H9 (cell line): Measurements from ENCODE around the gene TUBB2B. TPM values are rescaled to one million over a fixed set of nuclear protein-coding genes. Genes with fewer than 3 reads are reported as not detected.

Source experiments
- DNase-seq: peaks from one replicate; pipeline ENCODE4 v3.0.0-alpha.2; 2017
- H2AFZ ChIP-seq: one replicate; pipeline ENCODE4 v1.6.1; 2013; ENCODE audit warnings: mild to moderate bottlenecking, low read length, control low read depth, moderate library complexity
- H2AK5ac ChIP-seq: 2 replicates; pipeline ENCODE4 v1.6.1; 2013; ENCODE audit warnings: low read length, control low read depth, mixed read lengths; ENCODE audit not compliant: insufficient read length
- H2BK120ac ChIP-seq: one replicate; pipeline ENCODE4 v1.6.1; 2013; ENCODE audit warnings: low read depth, mild to moderate bottlenecking, low read length, control low read depth, inconsistent platforms; ENCODE audit not compliant: poor library complexity, severe bottlenecking
- H2BK12ac ChIP-seq: 2 replicates; pipeline ENCODE4 v1.6.1; 2013; ENCODE audit warnings: low read length, control low read depth, mixed read lengths, low read depth; ENCODE audit not compliant: insufficient read length
- H2BK15ac ChIP-seq: 2 replicates; pipeline ENCODE4 v1.6.1; 2013; ENCODE audit warnings: low read depth, low read length, control low read depth
- H2BK20ac ChIP-seq: one replicate; pipeline ENCODE4 v1.6.1; 2013; ENCODE audit warnings: low read depth, mild to moderate bottlenecking, low read length, control low read depth, inconsistent platforms; ENCODE audit not compliant: poor library complexity, severe bottlenecking
- H2BK5ac ChIP-seq: 2 replicates; pipeline ENCODE4 v1.6.1; 2013; ENCODE audit warnings: low read length, control low read depth, mixed read lengths; ENCODE audit not compliant: insufficient read length
- H3K14ac ChIP-seq: 2 replicates; pipeline ENCODE4 v1.6.1; 2013; ENCODE audit warnings: low read length, control low read depth; ENCODE audit not compliant: insufficient read depth
- H3K18ac ChIP-seq: 2 replicates; pipeline ENCODE4 v1.6.1; 2013; ENCODE audit warnings: low read depth, mild to moderate bottlenecking, mixed read lengths, low read length, control low read depth; ENCODE audit not compliant: insufficient read length
- H3K23ac ChIP-seq: 2 replicates; pipeline ENCODE4 v1.6.1; 2013; ENCODE audit warnings: low read length, control low read depth, mixed read lengths, low read depth; ENCODE audit not compliant: insufficient read length
- H3K23me2 ChIP-seq: 2 replicates; pipeline ENCODE4 v1.6.1; 2013; ENCODE audit warnings: low read depth, mild to moderate bottlenecking, mixed read lengths, low read length, control low read depth; ENCODE audit not compliant: insufficient read length, poor library complexity, severe bottlenecking
- H3K27ac ChIP-seq: 2 replicates; pipeline ENCODE4 v1.5.1; 2013; ENCODE audit warnings: low read length, control low read depth, mixed read lengths, low read depth; ENCODE audit not compliant: insufficient read length
- H3K27me3 ChIP-seq: 2 replicates; pipeline ENCODE4 v1.6.1; 2013; ENCODE audit warnings: low read length, control low read depth, inconsistent platforms; ENCODE audit not compliant: insufficient read depth
- H3K4ac ChIP-seq: 2 replicates; pipeline ENCODE4 v1.6.1; 2013; ENCODE audit warnings: low read depth, mild to moderate bottlenecking, control low read depth, inconsistent platforms, low read length, moderate library complexity
- H3K4me1 ChIP-seq: 2 replicates; pipeline ENCODE4 v1.6.1; 2013; ENCODE audit warnings: low read length, control low read depth, inconsistent platforms; ENCODE audit not compliant: insufficient read depth
- H3K4me2 ChIP-seq: 2 replicates; pipeline ENCODE4 v1.6.1; 2013; ENCODE audit warnings: low read length, control low read depth, mixed read lengths; ENCODE audit not compliant: insufficient read length, insufficient read depth
- H3K56ac ChIP-seq: 2 replicates; pipeline ENCODE4 v1.6.1; 2013; ENCODE audit warnings: low read depth, mild to moderate bottlenecking, mixed read lengths, low read length, control low read depth; ENCODE audit not compliant: insufficient read length
- H3K79me1 ChIP-seq: 2 replicates; pipeline ENCODE4 v1.6.1; 2013; ENCODE audit warnings: low read depth, mild to moderate bottlenecking, moderate library complexity, low read length, control low read depth, inconsistent platforms; ENCODE audit not compliant: insufficient read depth, poor library complexity, severe bottlenecking
- H3K79me2 ChIP-seq: 2 replicates; pipeline ENCODE4 v1.6.1; 2013; ENCODE audit warnings: low read length, control low read depth, inconsistent platforms; ENCODE audit not compliant: insufficient read depth
- H3K9ac ChIP-seq: 2 replicates; pipeline ENCODE4 v1.6.1; 2013; ENCODE audit warnings: low read length, control low read depth, mixed read lengths; ENCODE audit not compliant: insufficient read length; ENCODE audit errors: extremely low read depth
- H3K9me3 ChIP-seq: one replicate; pipeline ENCODE4 v1.6.1; 2013; ENCODE audit warnings: low read depth, low read length, inconsistent platforms; ENCODE audit not compliant: control insufficient read depth
- H3T11ph ChIP-seq: one replicate; pipeline ENCODE4 v1.6.1; 2013; ENCODE audit warnings: mild to moderate bottlenecking, low read length, control low read depth, inconsistent platforms
- H4K20me1 ChIP-seq: one replicate; pipeline ENCODE4 v1.6.1; 2013; ENCODE audit not compliant: control insufficient read depth, insufficient read length, insufficient read depth
- H4K5ac ChIP-seq: 2 replicates; pipeline ENCODE4 v1.6.1; 2013; ENCODE audit warnings: low read depth, mild to moderate bottlenecking, mixed read lengths, low read length, control low read depth; ENCODE audit not compliant: insufficient read length
- H4K8ac ChIP-seq: replicated peaks from 2 replicates; pipeline ENCODE4 v1.6.1; 2013; ENCODE audit warnings: low read length, control low read depth, mixed read lengths, low read depth; ENCODE audit not compliant: insufficient read length
- H4K91ac ChIP-seq: 2 replicates; pipeline ENCODE4 v1.6.1; 2013; ENCODE audit warnings: low read depth, mild to moderate bottlenecking, moderate library complexity, mixed read lengths, low read length, control low read depth; ENCODE audit not compliant: insufficient read length
- H3K27ac Mint-ChIP-seq, 3 experiments: 2 replicates in 2 of 3; 3 replicates in 1 of 3; pipeline ENCODE4 v1.8.0; 2020 to 2021; ENCODE audit warnings: mixed read lengths in 3 of 3, mild to moderate bottlenecking in 1 of 3, moderate library complexity in 1 of 3
- H3K27me3 Mint-ChIP-seq: 2 replicates; pipeline ENCODE4 v1.8.0; 2021; ENCODE audit warnings: low read depth, mild to moderate bottlenecking, moderate library complexity, mixed read lengths
- H3K36me3 Mint-ChIP-seq, 3 experiments: 2 replicates in 2 of 3; 3 replicates in 1 of 3; pipeline ENCODE4 v1.8.0; 2020 to 2021; ENCODE audit warnings: low read depth in 3 of 3, mixed read lengths in 3 of 3; ENCODE audit not compliant: insufficient read depth in 1 of 3
- H3K4me1 Mint-ChIP-seq, 2 experiments: 2 replicates each; pipeline ENCODE4 v1.8.0; 2020; ENCODE audit warnings: mixed read lengths in 2 of 2
- H3K4me3 Mint-ChIP-seq, 2 experiments: 2 replicates in 1 of 2; 3 replicates in 1 of 2; pipeline ENCODE4 v1.8.0; 2020 to 2021; ENCODE audit warnings: mild to moderate bottlenecking in 2 of 2, mixed read lengths in 2 of 2, moderate library complexity in 1 of 2
- H3K9me3 Mint-ChIP-seq, 2 experiments: 2 replicates in 1 of 2; 3 replicates in 1 of 2; pipeline ENCODE4 v1.8.0; 2020; ENCODE audit warnings: mild to moderate bottlenecking in 2 of 2, mixed read lengths in 2 of 2, moderate library complexity in 1 of 2
- WGBS: extraction: QIAGEN DNeasy Blood & Tissue Kit; methylation state at CpG from one replicate; pipeline ENCODE4 v1.1.7; 2013; ENCODE audit warnings: missing lambda C conversion rate, low lambda C conversion rate, mixed read lengths; ENCODE audit not compliant: insufficient read length; ENCODE audit errors: extremely low coverage; 5-methylcytosine and 5-hydroxymethylcytosine counted together
- total RNA-seq: library from RNA; stranded (reverse); gene quantifications from 2 replicates; pipeline ENCODE4 v1.2.1, GENCODE V29; 2021
- TF ChIP-seq, protein P1 (sequence below): fragments of 200-600 bp; sonication (generic); conservative IDR thresholded peaks from 3 replicates; pipeline ENCODE4 v1.8.0; 2021; ENCODE audit warnings: antibody characterized with exemption, mild to moderate bottlenecking

TUBB2B gene
- total RNA-seq, 1 experiment from 2014 or later, result 320 TPM

DNA sequence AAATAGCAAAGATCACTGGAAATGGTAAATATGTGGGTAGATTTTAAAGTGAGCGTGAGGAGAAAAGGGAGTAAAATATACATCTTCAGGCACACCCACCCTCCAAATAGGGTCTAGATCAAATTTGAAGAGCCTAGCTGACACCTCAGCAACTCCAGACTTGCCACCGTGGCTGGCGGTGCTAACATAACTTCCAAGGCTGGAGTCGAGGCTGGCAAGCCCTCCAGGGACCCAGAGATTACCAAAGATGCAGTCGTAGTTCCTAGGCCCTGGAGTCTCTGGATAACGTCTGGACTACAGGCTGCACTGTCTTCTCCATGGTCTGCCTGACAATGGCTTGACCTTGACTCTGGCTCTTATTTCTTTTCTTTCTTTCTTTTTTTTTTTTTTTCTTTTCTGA is 22.5 kb downstream of the TUBB2B start:
- no peaks in the 10 kb centered on the region; a peak in 1 of 7 replicates for H3K36me3 Mint-ChIP-seq

More for the DNA sequence above, 22.5 kb downstream of the TUBB2B start:
- no CpG with 5 or more reads among the region's 6 CpGs for WGBS
- H3K79me1 ChIP-seq, result no peaks in the 10 kb centered on the region
- no peak overlapping the region for H2BK5ac ChIP-seq
- H3K27ac ChIP-seq, result no peak overlapping the region
- H3K4ac ChIP-seq, result no peak overlapping the region
- no peak overlapping the region for H3K14ac ChIP-seq
- no peak overlapping the region for H4K91ac ChIP-seq
- H3T11ph ChIP-seq, result no peak overlapping the region
- no peak overlapping the region for H2BK20ac ChIP-seq
- no peak overlapping the region for H2BK120ac ChIP-seq
- no peak overlapping the region for H4K5ac ChIP-seq
- H3K4me1 ChIP-seq, result peaks cover 11% of the 10 kb centered on the region
- no peak overlapping the region for H3K4me2 ChIP-seq
- DNase-seq, result no peak
- H3K27me3 Mint-ChIP-seq, result peaks cover 2% of the 10 kb centered on the region; the same call in 1 of the 2 replicates
- H3K18ac ChIP-seq, result no peak overlapping the region
- no peaks in the 10 kb centered on the region for H3K79me2 ChIP-seq
- no peaks in the 10 kb centered on the region for H3K27me3 ChIP-seq
- H4K8ac ChIP-seq, result no peak overlapping the region
- H3K9me3 Mint-ChIP-seq, result no peaks in the 10 kb centered on the region; a peak in 1 of 5 replicates
- no peak overlapping the region for H3K27ac Mint-ChIP-seq
- no peak overlapping the region for H3K9ac ChIP-seq
- TF ChIP-seq, protein P1, sequence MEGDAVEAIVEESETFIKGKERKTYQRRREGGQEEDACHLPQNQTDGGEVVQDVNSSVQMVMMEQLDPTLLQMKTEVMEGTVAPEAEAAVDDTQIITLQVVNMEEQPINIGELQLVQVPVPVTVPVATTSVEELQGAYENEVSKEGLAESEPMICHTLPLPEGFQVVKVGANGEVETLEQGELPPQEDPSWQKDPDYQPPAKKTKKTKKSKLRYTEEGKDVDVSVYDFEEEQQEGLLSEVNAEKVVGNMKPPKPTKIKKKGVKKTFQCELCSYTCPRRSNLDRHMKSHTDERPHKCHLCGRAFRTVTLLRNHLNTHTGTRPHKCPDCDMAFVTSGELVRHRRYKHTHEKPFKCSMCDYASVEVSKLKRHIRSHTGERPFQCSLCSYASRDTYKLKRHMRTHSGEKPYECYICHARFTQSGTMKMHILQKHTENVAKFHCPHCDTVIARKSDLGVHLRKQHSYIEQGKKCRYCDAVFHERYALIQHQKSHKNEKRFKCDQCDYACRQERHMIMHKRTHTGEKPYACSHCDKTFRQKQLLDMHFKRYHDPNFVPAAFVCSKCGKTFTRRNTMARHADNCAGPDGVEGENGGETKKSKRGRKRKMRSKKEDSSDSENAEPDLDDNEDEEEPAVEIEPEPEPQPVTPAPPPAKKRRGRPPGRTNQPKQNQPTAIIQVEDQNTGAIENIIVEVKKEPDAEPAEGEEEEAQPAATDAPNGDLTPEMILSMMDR, result no peak
- no peaks in the 10 kb centered on the region for H3K9me3 ChIP-seq
- no peak overlapping the region for H2BK12ac ChIP-seq
- no peak overlapping the region for H2AFZ ChIP-seq
- peaks cover 37 to 40% of the 10 kb centered on the region in 2 experiments for H3K4me1 Mint-ChIP-seq
- no peaks in the 10 kb centered on the region for H4K20me1 ChIP-seq
- no peak overlapping the region for H3K23ac ChIP-seq
- no peaks in the 10 kb centered on the region for H3K23me2 ChIP-seq
- no peak overlapping the region for H2BK15ac ChIP-seq
- no peak overlapping the region for H3K56ac ChIP-seq
- H2AK5ac ChIP-seq, result no peak overlapping the region
- H3K4me3 Mint-ChIP-seq, result no peak overlapping the region
